Limb (tissue), 2 donors: ENCODE measurements around the gene ISCA2.

Experiments used
- DNase-seq, 2 donors: peaks; one replicate each; pipeline ENCODE4 v3.0.0-alpha.2; 2016; ENCODE audit errors: extremely low spot score in 2 of 2

The ISCA2 gene

GRCh38 chr14:74508292-74508731 is 14.7 kb downstream of the ISCA2 start:
- no peak for DNase-seq

GRCh38 chr14:74508844-74509428 is 15.4 kb downstream of the ISCA2 start:
- no peak for DNase-seq

- DNase-seq = peak in 1 of 2 donors; percentile 27
These were observed 16.1 kb downstream of the ISCA2 start for GRCh38 chr14:74509587-74510222.

- DNase-seq = no peak
These were observed 16.8 kb downstream of the ISCA2 start for GRCh38 chr14:74510223-74510931.

GRCh38 chr14:74510959-74511409 is 17.4 kb downstream of the ISCA2 start:
- no peak for DNase-seq

- no peak for DNase-seq
These were observed 18.6 kb downstream of the ISCA2 start for GRCh38 chr14:74511966-74512830.

GRCh38 chr14:74514471-74514941 is 20.9 kb downstream of the ISCA2 start:
- peak; percentile 26 to 60 for DNase-seq

- no peak for DNase-seq
These were observed 22.4 kb downstream of the ISCA2 start for GRCh38 chr14:74515891-74516412.

GRCh38 chr14:74516451-74517160 is 23.0 kb downstream of the ISCA2 start:
- DNase-seq = no peak

GRCh38 chr14:74517731-74518130 is 24.2 kb downstream of the ISCA2 start:
- DNase-seq = no peak

- no peak for DNase-seq
These were observed 24.7 kb downstream of the ISCA2 start for GRCh38 chr14:74518221-74518620.

GRCh38 chr14:74519316-74520074 is 25.9 kb downstream of the ISCA2 start:
- DNase-seq = no peak

GRCh38 chr14:74521756-74522155 is 28.2 kb downstream of the ISCA2 start:
- no peak for DNase-seq

- DNase-seq = no peak
These were observed 29.2 kb downstream of the ISCA2 start for GRCh38 chr14:74522740-74523139.

- DNase-seq = no peak
These were observed 30.7 kb downstream of the ISCA2 start for GRCh38 chr14:74524076-74524811.

GRCh38 chr14:74524812-74525135 is 31.2 kb downstream of the ISCA2 start:
- no peak for DNase-seq

GRCh38 chr14:74525361-74525851 is 31.8 kb downstream of the ISCA2 start:
- DNase-seq = no peak

- no peak for DNase-seq
These were observed 33.5 kb downstream of the ISCA2 start for GRCh38 chr14:74526854-74527585.
